ENCODE results near the gene QARS1.

Gene QARS1

DNA sequence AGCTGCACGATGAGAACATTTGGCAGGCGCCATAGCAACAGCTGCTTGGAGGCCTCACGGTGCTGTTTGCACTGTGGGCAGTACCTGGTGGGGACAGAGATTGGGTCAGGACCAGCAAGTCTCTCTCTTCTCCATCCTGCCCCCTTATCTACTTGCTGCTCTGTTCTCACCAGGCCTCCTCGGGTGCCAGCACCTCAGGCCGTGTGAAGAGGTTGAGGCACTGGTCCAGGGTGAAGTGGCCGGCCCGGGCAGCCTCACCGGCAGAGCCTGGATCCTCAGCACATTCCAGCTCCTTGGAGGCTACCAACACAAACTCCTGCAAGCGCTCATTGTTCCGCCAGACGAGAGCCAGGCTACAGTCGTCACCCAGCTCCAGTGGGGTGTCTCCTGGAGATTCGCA lies 6.2 kb upstream of the QARS1 start:
- Histone ChIP-seq H3K4me3 (no peak overlapping the region), H3K27ac (no peak overlapping the region)
- no peak for DNase-seq (ENCODE audit: low spot score)
- TF ChIP-seq, protein P1, sequence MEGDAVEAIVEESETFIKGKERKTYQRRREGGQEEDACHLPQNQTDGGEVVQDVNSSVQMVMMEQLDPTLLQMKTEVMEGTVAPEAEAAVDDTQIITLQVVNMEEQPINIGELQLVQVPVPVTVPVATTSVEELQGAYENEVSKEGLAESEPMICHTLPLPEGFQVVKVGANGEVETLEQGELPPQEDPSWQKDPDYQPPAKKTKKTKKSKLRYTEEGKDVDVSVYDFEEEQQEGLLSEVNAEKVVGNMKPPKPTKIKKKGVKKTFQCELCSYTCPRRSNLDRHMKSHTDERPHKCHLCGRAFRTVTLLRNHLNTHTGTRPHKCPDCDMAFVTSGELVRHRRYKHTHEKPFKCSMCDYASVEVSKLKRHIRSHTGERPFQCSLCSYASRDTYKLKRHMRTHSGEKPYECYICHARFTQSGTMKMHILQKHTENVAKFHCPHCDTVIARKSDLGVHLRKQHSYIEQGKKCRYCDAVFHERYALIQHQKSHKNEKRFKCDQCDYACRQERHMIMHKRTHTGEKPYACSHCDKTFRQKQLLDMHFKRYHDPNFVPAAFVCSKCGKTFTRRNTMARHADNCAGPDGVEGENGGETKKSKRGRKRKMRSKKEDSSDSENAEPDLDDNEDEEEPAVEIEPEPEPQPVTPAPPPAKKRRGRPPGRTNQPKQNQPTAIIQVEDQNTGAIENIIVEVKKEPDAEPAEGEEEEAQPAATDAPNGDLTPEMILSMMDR (IDR thresholded peaks at IDR 0.05) = no peak

GRCh38 chr3:49108346-49108745 lies 3.8 kb upstream of the QARS1 start:
- TF ChIP-seq, protein P1 (IDR thresholded peaks at IDR 0.05) = no peak
- Histone ChIP-seq H3K27ac (no peak overlapping the region), H3K4me3 (no peak overlapping the region)
- DNase-seq (ENCODE audit: low spot score) = no peak

GRCh38 chr3:49104052-49104426 lies 518 bp downstream of the QARS1 start:
- Histone ChIP-seq H3K27ac (peak overlapping the region; percentile 51 to 88), H3K4me3 (peak overlapping the region; percentile 91)
- DNase-seq (ENCODE audit: low spot score) = no peak
- TF ChIP-seq, protein P1 (IDR thresholded peaks at IDR 0.05) = no peak

- H3K27ac ChIP-seq = no peak overlapping the region
- H3K4me3 ChIP-seq = no peak overlapping the region
- DNase-seq (ENCODE audit: low spot score) = no peak
- TF ChIP-seq, protein P1 (IDR thresholded peaks at IDR 0.05) = no peak
Observed at GRCh38 chr3:49100046-49100615, 4.4 kb downstream of the QARS1 start.

DNA sequence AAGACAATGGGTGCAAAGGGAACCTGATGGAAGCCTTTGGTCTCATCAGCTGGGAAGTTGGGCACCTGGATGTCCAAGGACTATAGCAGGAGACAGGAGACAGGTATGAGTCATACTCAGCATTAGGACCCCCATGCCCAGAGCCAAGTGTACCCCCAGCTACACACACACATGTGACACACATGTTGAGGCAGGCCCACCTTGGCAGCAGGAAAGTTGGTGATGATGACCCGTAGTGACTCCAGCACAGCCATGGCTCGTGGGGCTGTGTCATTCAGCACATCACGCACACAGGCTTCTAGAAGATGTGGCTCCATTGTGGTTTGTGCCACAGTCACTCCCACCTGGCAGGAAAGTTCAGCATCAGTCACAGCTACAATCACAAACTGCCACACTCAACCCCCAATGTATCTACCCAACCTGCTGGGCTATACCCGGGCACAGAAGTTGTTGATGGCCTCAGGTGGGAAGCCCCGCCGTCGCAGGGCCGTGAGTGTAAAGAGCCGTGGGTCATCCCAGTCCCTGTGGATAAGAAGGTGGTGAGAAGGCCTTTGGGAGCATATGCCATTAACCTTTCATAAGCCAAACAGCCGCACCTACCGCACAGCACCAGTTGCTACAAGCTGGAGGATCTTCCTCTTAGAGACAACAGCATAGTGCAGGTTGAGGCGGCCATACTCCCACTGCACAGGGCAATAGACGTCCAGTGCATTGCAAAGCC lies 5.5 kb downstream of the QARS1 start:
- H3K27ac ChIP-seq = no peak overlapping the region
- TF ChIP-seq, protein P1 (IDR thresholded peaks at IDR 0.05) = no peak
- H3K4me3 ChIP-seq = no peak overlapping the region
- DNase-seq (ENCODE audit: low spot score) = no peak

DNA sequence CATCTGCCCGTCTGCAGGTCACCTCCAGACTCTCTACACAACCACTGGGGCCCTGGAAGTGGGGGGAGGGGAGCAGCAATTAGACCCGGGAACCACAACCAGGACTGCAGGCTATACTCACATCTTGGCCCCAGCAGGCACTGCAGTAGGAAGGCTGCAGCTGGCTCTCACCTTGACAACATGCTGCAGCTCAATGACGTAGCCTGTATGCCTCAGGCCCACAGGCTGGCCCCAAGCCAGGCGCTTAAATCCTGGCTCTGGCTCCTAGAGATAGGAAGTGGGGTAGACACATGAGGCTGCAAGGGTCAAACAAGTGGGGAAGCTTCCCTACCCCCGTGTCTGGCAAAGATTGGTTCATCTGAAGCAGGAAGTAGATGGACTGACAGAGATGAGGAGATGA lies 6.1 kb downstream of the QARS1 start:
- TF ChIP-seq, protein P1 (IDR thresholded peaks at IDR 0.05) = no peak
- DNase-seq (ENCODE audit: low spot score) = no peak
- Histone ChIP-seq H3K4me3 (no peak overlapping the region), H3K27ac (no peak overlapping the region)

All from coronary artery (tissue), 2 donors.